Smooth muscle cell (in vitro differentiated cells): ENCODE data around the gene PSD2. TPM values are rescaled to one million over a fixed set of nuclear protein-coding genes. Genes with fewer than 3 reads are reported as not detected.

Experiments
- DNase-seq: peaks from one replicate; lab custom pipeline; 2025; ENCODE audit not compliant: unreplicated experiment; lab: John Stamatoyannopoulos, UW
- H2AFZ ChIP-seq: fragments of 200-600 bp; sonication (generic); 2 replicates; pipeline ENCODE4 v1.6.0; 2016; ENCODE audit warnings: antibody characterized with exemption, low read depth, mild to moderate bottlenecking
- H3F3A ChIP-seq: fragments of 200-600 bp; sonication (generic); 2 replicates; pipeline ENCODE4 v1.6.0; 2017; ENCODE audit warnings: antibody characterized with exemption, low read depth
- H3K27ac ChIP-seq: fragments of 200-600 bp; sonication (generic); 2 replicates; pipeline ENCODE4 v1.5.1; 2016; ENCODE audit warnings: low read depth, mild to moderate bottlenecking
- H3K27me3 ChIP-seq: fragments of 200-600 bp; sonication (generic); 2 replicates; pipeline ENCODE4 v1.6.1; 2016; ENCODE audit warnings: low read depth, mild to moderate bottlenecking
- H3K36me3 ChIP-seq: fragments of 200-600 bp; sonication (generic); 2 replicates; pipeline ENCODE4 v1.5.1; 2016; ENCODE audit warnings: low read depth
- H3K4me1 ChIP-seq: fragments of 200-600 bp; sonication (generic); 2 replicates; pipeline ENCODE4 v1.5.1; 2016; ENCODE audit warnings: low read depth
- H3K4me2 ChIP-seq: fragments of 200-600 bp; sonication (generic); 2 replicates; pipeline ENCODE4 v1.6.0; 2016; ENCODE audit warnings: mild to moderate bottlenecking
- H3K4me3 ChIP-seq: fragments of 200-600 bp; sonication (generic); 2 replicates; pipeline ENCODE4 v1.5.1; 2016; ENCODE audit warnings: mild to moderate bottlenecking
- H3K79me2 ChIP-seq: fragments of 200-600 bp; sonication (generic); 2 replicates; pipeline ENCODE4 v1.6.0; 2016; ENCODE audit warnings: low read depth, mild to moderate bottlenecking
- H3K9ac ChIP-seq: fragments of 200-600 bp; sonication (generic); 2 replicates; pipeline ENCODE4 v1.6.0; 2016; ENCODE audit warnings: low read depth
- H3K9me3 ChIP-seq: fragments of 200-600 bp; sonication (generic); replicated peaks from 2 replicates; pipeline ENCODE4 v1.5.1; 2016; ENCODE audit warnings: low read depth
- H4K20me1 ChIP-seq: fragments of 200-600 bp; sonication (generic); 2 replicates; pipeline ENCODE4 v1.6.0; 2016; ENCODE audit warnings: low read depth
- whole genome bisulfite sequencing: methylation state at CpG from one replicate; pipeline ENCODE4 v1.1.7; 2016; ENCODE audit warnings: low lambda C conversion rate; 5-methylcytosine and 5-hydroxymethylcytosine counted together
- polyA plus RNA-seq: library from polyadenylated mRNA; unstranded; fragments of >200 nt; fragmentation: Nextera tagmentation; extraction: Ambion mirVana; gene quantifications from 2 replicates; pipeline ENCODE4 v1.2.1, GENCODE V29; 2016
- total RNA-seq: library from RNA; depleted of rRNA; stranded (reverse); fragments of >200 nt; gene quantifications from 2 replicates; pipeline ENCODE4 v1.2.3, GENCODE V29; 2014
- TF ChIP-seq, protein P1 (sequence below): fragments of 200-600 bp; sonication (generic); IDR thresholded peaks from 2 replicates; pipeline ENCODE4 v1.5.1; 2017; ENCODE audit warnings: borderline replicate concordance, mild to moderate bottlenecking, antibody characterized with exemption; ENCODE audit not compliant: insufficient read depth, poor library complexity, severe bottlenecking

The PSD2 gene
- total and polyA plus RNA-seq, 2 experiments from 2014 or later: 0.54 to 0.81 TPM

GRCh38 chr5:139882316-139882715 is 86.7 kb downstream of the PSD2 start:
- Histone ChIP-seq H3K4me1 (no peaks in the 10 kb centered on the region), H3K27me3 (no peaks in the 10 kb centered on the region), H3K9me3 (no peaks in the 10 kb centered on the region), H3K9ac (no peak overlapping the region), H3K4me2 (no peak overlapping the region), H3K36me3 (no peaks in the 10 kb centered on the region), H3K27ac (no peak overlapping the region), H3F3A (no peaks in the 10 kb centered on the region), H3K4me3 (no peak overlapping the region), H4K20me1 (no peaks in the 10 kb centered on the region), H3K79me2 (no peaks in the 10 kb centered on the region), H2AFZ (no peak overlapping the region)
- DNase-seq: no peak
- 80% methylated on average over 3 of the region's 3 CpGs for WGBS
- TF ChIP-seq, protein P1, sequence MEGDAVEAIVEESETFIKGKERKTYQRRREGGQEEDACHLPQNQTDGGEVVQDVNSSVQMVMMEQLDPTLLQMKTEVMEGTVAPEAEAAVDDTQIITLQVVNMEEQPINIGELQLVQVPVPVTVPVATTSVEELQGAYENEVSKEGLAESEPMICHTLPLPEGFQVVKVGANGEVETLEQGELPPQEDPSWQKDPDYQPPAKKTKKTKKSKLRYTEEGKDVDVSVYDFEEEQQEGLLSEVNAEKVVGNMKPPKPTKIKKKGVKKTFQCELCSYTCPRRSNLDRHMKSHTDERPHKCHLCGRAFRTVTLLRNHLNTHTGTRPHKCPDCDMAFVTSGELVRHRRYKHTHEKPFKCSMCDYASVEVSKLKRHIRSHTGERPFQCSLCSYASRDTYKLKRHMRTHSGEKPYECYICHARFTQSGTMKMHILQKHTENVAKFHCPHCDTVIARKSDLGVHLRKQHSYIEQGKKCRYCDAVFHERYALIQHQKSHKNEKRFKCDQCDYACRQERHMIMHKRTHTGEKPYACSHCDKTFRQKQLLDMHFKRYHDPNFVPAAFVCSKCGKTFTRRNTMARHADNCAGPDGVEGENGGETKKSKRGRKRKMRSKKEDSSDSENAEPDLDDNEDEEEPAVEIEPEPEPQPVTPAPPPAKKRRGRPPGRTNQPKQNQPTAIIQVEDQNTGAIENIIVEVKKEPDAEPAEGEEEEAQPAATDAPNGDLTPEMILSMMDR: no peak

DNA sequence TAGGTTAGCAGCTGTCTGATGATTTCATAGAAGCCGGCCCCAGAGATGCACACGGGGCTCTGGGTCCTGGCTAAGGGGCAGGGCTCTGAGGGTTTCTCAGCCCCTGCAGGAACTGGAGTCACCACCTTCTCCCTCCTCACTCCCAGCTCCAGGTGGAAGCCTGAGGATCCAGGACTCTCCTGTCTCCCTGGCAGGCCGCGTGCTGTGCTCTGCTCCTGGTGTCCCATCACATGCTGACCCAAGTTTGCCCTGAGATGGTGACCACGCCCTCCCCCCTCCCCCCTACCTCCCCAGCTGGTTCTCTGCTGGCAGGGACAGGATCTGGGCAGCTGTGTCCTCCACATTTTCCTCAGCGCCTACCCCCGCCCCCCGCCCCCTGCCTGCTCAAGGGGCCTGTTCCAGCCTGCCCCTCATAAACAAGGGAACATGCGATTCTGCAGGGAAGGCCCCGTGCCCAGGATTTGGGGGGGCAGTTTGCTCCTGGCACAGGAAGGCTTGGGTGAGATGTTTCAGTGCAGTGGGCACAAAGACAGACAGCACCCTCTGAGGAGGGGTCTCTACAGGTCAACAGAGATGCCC is 87.4 kb downstream of the PSD2 start:
- no peak overlapping the region for H2AFZ ChIP-seq
- H4K20me1 ChIP-seq: no peaks in the 10 kb centered on the region
- H3K27me3 ChIP-seq: no peaks in the 10 kb centered on the region
- no peak for DNase-seq
- no peak overlapping the region for H3K4me2 ChIP-seq
- no peaks in the 10 kb centered on the region for H3K4me1 ChIP-seq
- TF ChIP-seq, protein P1: no peak
- H3K36me3 ChIP-seq: no peaks in the 10 kb centered on the region
- no peak overlapping the region for H3K27ac ChIP-seq
- no peak overlapping the region for H3K4me3 ChIP-seq
- H3F3A ChIP-seq: no peaks in the 10 kb centered on the region
- 74% methylated on average over 9 of the region's 10 CpGs for WGBS
- no peaks in the 10 kb centered on the region for H3K9me3 ChIP-seq
- no peak overlapping the region for H3K9ac ChIP-seq
- H3K79me2 ChIP-seq: no peaks in the 10 kb centered on the region

GRCh38 chr5:139884144-139884543 is 88.5 kb downstream of the PSD2 start:
- no peaks in the 10 kb centered on the region for H3K4me1 ChIP-seq
- H3K4me2 ChIP-seq: no peak overlapping the region
- no peak overlapping the region for H3K4me3 ChIP-seq
- TF ChIP-seq, protein P1: no peak
- no peaks in the 10 kb centered on the region for H3K36me3 ChIP-seq
- H3K9ac ChIP-seq: no peak overlapping the region
- H3K79me2 ChIP-seq: no peaks in the 10 kb centered on the region
- H3K27me3 ChIP-seq: no peaks in the 10 kb centered on the region
- WGBS: 94% methylated on average over 3 of the region's 3 CpGs
- no peak for DNase-seq
- H3K9me3 ChIP-seq: no peaks in the 10 kb centered on the region
- no peaks in the 10 kb centered on the region for H3F3A ChIP-seq
- no peak overlapping the region for H2AFZ ChIP-seq
- H3K27ac ChIP-seq: no peak overlapping the region
- H4K20me1 ChIP-seq: no peaks in the 10 kb centered on the region

DNA sequence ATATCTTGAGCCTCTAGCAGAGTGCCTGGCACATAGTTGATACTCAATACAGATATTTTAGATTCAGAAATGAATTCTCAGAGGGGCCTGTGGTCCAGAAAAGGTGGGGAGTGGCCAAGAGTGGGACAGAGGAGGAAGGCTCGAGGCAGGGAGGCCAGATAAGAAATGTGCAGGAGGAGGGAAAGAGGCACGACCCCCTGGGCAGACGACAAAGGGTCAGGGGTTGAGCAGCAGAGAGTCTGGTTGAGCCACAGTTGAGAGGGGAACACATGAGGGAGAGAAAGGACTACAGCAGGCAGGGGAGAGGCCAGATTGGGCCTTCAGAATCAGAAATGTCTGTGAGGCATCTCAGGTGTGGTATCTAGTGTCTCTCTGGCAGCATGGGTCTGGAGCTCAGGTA is 89.1 kb downstream of the PSD2 start:
- no peak overlapping the region for H3K9ac ChIP-seq
- no peak overlapping the region for H3K4me3 ChIP-seq
- no peaks in the 10 kb centered on the region for H4K20me1 ChIP-seq
- no peaks in the 10 kb centered on the region for H3K36me3 ChIP-seq
- no peak overlapping the region for H2AFZ ChIP-seq
- no peak overlapping the region for H3K27ac ChIP-seq
- H3K4me2 ChIP-seq: no peak overlapping the region
- DNase-seq: no peak
- H3K9me3 ChIP-seq: no peaks in the 10 kb centered on the region
- H3K4me1 ChIP-seq: no peaks in the 10 kb centered on the region
- TF ChIP-seq, protein P1: no peak
- whole genome bisulfite sequencing: 71% methylated on average over 3 of the region's 3 CpGs
- H3K79me2 ChIP-seq: no peaks in the 10 kb centered on the region
- no peaks in the 10 kb centered on the region for H3K27me3 ChIP-seq
- H3F3A ChIP-seq: no peaks in the 10 kb centered on the region
